GM19025 (cell line): ENCODE results near the gene PEDS1.
A peak's percentile ranks its signal among the peaks of the same experiment; 100 is the strongest.
"Not testable (repeated sequence)": the region's sequence is repeated elsewhere in the genome, so short reads cannot be mapped to it uniquely, and the experiment has no call there.

Source experiments
- ATAC-seq: cut with Tn5 transposase; IDR thresholded peaks from one replicate; pipeline ENCODE4 v1.9.1; 2021; ENCODE audit warnings: mild to moderate bottlenecking, low read depth, moderate library complexity; ENCODE audit not compliant: unreplicated experiment

Gene PEDS1

DNA sequence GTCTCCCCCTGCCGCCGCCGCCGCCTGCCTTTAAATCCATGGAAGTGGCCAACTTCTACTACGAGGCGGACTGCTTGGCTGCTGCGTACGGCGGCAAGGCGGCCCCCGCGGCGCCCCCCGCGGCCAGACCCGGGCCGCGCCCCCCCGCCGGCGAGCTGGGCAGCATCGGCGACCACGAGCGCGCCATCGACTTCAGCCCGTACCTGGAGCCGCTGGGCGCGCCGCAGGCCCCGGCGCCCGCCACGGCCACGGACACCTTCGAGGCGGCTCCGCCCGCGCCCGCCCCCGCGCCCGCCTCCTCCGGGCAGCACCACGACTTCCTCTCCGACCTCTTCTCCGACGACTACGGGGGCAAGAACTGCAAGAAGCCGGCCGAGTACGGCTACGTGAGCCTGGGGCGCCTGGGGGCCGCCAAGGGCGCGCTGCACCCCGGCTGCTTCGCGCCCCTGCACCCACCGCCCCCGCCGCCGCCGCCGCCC lies 37.6 kb upstream of the PEDS1 start:
- ATAC-seq = no peak

DNA sequence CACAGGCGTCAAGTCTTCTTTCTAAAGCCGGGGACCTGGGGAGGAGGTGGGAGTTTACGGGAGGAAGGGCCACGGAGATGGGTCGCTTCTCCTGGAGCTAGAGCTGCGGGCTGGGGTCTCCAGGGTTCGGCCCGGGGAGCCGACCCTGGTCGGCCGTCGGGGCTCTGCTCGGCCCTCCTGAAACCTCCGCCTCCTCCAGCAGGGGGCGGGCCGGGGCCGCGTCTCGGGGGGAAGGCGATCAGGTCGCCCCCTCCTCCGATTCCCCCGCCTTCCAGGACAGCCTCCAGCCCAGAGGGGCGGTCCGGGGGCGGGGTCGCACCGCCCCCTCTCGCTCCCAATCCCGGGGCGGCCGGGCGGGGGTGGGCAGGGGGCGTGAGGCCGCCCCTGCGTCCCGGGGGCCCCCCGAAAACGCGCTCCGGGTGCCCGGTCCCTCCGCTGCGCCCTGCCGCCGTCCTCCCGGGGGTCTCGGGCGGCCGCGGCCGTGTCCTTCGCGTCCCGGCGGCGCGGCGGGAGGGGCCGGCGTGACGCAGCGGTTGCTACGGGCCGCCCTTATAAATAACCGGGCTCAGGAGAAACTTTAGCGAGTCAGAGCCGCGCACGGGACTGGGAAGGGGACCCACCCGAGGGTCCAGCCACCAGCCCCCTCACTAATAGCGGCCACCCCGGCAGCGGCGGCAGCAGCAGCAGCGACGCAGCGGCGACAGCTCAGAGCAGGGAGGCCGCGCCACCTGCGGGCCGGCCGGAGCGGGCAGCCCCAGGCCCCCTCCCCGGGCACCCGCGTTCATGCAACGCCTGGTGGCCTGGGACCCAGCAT lies 36.9 kb upstream of the PEDS1 start, which contains the start of gene CEBPB:
TSS of gene CEBPB (plus strand) at position 580 of the 814 bp plus-strand sequence. CDS start at position 784, 204 bp downstream.
- ATAC-seq = peak; percentile 39

DNA sequence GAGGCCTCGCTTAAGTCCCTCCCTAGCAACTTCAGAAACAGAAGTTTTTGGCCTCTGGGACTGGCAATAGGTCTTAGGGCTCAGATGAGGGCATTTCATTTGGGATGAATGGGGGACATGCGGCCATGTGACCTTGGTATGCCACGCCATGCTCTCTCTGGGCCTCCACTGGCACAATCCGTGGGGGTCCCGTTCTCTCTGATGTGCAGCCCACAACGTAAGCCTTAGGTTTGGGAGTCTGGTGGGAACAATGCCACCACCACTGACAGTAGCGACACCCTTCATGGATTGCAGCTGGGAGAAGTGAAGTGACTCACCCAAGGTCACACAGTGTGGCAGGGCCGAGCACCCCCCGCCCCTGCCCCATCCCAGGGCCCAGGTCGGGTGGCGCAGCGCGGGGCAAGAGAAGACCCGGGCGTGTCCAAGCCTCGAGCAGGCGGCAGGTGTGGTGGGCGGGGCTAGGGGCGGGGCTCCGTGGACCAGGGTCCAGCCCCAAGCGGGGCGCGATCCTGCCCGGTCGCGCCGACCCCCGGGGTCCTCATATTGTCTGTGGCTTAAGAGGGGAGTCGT lies 36.2 kb upstream of the PEDS1 start:
- no peak for ATAC-seq

DNA sequence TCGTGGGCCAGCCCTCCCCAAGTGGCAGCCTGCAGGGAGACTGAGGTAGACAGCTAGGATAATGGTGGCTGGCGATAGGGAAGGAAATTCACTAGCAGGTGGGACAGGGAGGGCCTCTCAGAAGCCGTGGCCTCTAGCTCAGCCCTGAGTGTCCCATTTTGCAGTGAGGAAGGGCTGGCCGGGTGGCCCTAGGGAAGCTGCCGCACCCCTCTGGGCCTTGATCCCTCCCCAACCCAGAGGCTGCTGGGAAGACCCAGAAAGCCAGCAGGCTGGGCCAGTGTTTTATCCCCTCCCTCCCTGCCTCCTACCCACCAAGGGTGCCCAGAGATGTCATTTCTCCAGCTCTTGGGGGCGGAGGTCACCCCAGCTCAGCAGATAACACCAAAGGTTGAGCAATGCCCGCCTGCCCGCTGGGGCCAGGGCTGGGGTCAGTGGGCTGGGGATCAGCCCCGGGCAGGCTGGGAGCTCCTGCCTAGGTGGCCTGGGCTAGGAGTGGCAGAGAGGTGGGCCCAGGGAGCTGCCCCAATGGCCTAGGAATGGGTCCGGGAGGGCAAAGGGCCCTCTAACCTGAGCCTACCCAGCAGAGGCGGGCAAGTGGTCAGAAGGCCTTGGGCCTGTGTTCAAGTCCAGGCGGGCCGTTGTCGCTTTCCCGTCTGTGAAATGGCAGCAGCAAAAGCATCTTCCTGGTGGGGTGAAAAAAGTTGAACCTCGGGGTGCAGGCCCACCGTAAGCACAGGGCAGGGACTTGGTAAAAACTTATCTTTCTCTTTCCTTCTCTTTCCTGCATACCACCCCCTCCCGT lies 35.6 kb upstream of the PEDS1 start:
- no peak for ATAC-seq

DNA sequence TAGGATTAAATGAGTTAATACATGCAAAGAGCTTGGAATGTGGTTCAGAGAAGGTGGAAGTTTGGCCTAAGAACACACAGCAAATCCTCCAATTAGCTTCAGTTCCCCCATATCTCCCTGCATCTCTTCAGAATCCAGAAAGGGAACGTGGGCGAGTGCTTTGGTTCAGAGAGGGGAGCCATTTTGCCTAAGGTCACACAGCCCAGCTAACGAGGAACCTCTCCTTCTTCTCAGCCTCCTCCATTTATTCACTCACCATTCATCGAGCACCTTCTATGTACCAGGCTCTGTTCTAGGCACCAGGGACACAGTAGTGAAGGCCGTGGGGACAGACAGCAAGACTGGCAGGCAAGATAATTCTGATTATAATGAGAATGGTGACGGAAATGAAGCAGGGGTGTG lies 34.8 kb upstream of the PEDS1 start:
- no peak for ATAC-seq

DNA sequence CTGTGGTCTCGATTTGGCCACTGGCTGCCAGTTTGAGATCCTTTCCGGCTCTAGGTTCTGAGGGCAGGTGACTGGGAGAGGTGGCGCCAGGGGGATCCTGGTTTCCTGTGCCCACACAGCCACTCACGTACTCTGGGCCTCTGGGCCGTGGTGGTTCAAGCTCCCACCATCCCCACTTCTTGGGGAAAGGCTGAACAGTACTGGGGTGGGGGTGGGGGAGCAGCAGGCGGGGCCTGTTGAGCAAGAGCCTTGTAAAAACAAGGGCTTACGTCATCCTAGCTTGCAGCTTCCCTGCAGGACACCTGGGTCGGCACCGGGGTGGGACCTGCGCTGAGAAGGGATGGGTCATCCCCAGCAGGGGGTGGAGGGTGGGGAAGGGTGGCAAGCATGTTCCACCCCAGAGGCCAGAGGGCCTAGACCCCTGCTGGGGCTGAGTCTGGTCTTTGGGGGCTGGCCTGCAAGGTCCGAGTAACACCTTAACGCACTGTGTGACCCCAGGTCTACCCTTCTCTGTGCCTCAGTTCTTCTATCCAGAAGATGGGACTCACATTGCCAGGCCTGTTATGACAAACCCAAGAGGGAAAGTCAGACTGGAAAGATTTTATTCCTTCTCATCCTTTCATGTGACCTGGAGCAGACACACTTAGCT lies 34.0 kb upstream of the PEDS1 start:
- no peak for ATAC-seq

DNA sequence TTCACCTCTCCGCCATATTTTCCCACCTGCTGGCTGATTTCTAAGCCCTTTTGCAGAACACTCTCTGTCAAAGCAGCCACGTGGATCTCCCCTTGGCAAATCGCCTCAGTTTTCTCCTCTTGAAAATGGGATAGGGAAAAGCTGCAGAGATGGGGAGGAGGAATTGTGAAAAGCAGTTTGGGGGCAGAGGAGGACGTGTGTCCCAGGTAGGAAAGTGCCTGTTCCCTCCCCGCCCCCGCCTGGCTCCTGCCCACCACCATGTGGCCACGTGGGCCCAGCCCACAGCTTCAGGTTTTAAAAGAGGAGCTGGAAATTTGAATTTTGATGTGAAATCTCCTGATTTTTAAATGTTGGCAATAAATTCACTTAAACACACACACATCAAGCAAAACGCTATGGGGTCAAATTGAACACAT lies 33.5 kb upstream of the PEDS1 start:
- no peak for ATAC-seq

DNA sequence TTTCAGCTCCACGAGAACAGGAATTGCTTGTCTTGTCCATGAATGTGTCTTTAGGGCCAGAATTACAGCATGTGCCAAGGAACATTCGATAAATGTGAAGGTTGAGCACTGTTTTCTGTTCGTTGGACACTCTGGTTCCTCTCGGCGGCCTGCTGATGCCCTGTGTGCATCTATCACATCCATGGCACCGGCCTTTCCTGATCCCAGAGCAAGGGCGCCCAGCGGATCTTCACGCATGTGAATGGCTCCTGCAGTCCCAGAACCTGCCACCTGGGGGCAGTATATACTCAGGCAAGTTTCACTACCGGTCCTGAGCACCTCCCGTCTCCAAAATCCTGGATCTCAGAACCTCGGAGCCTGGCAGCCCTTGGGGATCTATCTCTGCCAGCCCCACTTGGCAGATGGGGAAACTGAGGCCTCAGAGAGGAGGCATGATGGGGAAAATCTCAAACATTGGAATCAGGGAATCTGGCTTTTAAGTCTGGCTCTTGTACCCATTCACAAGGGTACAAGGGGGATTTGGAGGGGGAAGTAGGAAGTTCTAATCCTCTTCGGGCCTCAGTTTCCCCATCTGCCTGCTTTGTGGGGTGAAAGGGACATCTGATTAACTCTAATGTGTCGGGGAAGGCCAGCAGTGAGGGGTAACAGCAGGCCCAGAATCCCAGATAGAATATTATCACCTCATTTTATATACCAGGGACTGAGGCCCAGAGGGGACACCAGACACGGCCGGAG lies 32.8 kb upstream of the PEDS1 start:
- no peak for ATAC-seq

DNA sequence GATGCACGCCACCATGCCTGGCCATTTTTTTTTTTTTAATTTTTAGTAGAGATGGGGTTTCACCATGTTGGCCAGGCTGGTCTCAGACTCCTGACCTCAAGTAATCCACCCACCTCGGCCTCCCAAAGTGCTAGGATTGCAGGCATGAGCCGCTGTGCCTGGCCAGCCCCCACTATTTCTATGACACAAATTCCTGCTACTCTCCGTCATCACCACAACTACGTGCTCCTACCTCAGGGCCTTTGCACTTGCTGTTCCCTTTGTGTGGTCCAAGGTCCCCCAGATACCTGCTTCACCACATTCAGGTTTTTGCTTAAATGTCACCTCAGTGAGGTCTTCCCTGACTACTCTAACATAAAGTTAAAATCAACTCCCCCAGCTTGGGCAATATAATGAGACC lies 31.9 kb upstream of the PEDS1 start:
- no peak for ATAC-seq

DNA sequence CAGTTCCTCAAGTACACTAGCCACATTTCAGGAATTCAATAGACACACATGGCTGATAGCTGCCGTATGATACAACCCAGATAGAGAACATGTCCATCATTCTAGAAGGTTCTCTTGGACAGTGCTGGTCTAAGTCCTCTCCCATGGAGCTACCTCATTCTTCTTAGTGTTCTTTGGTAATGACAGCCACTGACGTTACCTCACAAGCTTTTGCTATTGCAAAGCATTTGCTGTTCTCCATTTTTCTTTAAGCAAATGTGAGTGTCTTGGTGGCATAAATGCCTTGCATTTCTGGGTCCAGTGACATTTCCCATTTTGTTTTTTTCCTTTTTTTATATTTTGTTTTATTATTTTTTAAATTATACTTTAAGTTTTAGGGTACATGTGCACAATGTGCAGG lies 28.8 kb upstream of the PEDS1 start:
- ATAC-seq = no peak

DNA sequence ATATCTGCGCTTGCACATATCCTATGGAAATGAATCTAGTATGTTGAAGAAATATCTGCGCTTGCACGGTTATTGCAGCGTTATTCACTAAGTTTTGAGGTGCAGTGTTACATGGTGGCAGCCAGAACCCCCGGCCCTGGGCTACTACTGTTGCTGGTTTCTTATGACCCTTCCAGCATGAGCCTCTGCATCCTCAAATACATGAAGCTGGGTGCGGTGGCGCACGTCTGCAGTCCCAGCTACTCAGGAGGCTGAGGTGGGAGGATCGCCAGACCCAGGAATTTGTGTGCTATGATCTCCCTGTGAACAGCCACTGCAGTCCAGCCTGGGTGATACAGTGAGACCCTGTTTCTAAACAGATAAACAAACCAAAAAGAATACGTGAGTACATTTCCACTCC lies 27.8 kb upstream of the PEDS1 start:
- ATAC-seq = no peak

DNA sequence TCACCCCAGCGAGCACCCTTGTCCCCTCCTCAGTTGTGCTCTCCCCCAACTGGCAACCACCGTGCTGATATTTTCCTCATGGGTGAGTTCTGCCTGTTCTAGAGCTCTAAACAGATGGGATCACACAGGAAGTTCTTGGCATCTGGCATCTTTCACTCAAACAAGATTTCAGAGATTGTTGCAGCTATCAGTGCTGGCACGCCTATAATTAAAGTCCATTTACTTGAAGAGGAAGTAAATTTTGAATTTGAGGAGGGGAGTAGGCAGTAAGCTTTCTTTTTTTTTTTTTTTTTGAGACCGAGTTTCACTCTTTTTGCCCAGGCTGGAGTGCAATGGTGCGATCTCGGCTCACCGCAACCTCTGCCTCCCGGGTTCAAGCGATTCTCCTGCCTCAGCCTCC lies 25.1 kb upstream of the PEDS1 start:
- ATAC-seq = not testable (repeated sequence)

DNA sequence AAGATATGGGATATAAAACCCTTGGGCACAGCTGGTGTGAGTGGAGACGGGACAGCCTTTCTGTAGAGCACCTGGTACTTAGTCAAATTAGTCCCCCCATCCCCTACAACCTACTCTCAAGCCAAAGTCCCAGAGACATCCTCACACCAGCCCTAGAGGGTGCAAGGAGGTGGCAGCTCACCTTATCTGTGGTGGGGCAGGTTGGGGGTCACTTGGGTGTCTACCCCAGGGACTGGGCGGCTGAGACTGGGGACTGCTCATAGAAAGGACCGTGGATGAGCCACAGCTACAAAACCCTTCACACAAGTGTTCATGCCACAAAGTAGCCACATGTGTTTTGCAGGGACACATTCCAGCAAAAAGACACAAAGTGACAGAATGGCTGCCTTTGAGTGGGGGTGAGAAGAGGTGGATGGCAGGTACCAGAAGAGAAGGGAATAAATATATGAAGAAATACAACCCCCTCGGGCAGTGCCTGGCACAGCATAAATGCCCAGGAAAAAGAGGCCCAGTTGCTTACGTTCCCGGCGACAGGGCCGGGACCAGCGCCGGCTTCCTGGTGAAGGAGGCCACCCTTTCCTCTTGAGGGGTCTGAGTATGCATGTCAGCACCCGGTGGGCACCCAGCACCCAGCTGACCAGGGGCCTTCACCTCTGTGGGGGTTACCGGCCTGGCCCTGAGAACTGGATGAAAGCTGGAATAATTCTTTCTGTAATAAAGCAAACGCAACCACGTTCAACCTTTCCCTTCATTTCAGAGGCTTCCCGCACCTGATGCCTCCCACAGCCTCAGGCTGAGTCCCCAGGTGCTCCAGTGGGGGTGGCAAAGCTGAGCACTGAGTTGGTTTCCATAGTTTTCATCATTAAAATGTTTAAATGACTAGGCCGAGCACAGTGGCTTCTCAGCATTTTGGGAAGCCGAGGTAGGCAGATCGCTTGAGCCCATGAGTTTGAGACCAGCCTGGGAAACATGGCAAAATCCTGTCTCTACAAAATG lies 22.7 kb upstream of the PEDS1 start:
- ATAC-seq = no peak

DNA sequence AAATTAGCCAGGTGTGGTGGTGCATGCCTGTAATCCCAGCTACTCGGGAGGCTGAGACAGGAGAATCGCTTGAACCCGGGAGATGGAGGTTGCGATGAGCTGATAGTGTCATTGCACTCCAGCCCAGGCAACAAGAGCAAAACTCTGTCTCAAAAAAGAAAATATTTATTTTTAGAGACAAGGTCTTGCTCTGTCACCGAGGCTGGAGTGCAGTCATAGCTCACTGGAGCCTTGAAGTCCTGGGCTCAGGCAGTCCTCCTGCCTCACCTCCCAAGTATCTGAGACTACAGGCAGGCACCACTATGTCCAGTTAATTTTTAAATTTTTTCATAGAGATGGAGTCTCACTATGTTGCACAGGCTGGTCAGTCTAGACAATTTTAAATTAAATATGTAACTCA lies 20.9 kb upstream of the PEDS1 start:
- ATAC-seq = no peak

DNA sequence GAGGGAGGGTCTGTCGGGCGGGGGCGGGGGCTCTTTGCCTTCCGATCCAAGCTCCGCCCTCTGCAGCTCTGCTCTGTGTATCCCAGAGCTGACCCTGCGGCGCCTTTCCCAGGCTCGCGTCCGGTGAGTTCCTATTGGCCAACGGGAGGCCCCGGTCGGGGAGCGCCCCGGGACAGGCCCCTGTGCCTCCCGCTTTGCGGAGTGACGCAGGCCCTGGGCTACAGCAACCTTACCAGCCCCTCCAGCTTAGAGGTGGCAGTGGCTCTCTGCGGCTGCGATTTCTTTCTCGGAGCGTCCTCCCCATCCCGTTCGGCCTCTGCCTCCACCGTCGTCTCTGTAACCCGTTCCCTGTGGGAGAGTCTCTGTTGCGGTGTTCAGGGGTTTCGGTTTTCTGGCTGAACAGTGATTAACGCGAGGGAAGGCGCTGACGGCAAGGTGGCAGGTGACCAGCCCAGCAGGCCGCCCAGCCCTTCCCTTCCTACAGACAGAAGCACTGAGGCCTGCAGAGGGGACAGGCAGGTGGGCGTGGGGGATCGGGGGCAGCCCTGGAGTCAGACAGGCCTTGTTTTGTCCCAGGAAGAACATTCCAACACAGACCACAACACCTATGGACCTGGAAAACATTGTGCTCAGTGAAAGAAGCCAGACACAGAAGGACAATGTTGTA lies 19.0 kb upstream of the PEDS1 start:
- ATAC-seq = no peak

DNA sequence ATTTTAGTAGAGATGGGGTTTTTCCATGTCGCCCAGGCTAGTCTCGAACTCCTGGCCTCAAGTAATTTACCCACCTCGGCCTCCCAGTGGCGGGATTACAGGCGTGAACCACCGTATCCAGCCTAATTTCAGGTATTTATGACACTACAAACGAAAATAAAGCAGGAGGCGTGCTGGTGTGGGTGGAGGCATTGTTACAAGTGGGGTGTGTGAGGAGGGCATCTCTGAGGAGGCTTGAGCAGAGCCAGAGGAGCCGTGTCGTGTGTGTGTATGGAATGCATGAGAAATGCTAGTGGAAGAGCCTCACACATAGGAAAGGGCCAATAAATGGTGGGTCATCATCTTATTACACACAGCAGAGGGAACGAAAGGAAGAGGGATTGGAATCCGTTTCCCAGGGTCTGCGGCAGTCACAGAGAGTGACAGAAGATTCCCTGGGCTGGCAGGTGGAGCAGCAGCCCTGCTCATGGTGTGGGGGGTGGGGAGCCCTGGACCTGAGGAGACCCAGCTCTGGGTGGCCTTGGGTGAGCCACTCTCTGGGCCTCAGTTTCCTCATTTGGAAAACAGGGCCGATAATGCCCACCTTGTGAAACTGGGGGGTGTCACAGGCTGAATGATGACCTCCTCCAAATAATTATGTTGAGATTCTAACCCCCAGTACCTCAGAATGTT lies 17.2 kb upstream of the PEDS1 start:
- no peak for ATAC-seq

DNA sequence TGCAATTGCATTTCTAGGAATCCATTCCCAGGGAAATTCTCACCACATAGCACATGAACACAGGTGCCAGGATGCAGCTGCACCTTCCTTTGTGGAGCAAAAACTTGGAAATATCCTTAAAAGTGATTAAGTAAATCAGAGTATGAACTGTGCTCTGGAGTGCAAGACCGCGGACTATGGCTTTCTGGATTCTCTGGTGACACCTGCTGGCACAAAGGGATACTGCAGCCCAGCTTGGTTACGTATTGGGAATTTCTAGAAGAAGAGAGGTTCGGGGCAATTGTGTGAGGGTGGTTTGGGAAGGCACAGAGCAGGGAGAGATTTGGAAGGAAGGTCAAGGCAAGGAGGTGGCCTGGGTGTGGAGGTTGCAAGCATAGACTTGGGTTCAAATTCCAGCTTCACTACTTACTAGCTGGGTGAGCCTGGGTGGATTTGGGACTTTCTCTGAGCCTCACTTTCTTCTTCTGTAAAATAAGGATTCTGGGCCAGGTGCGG lies 15.9 kb upstream of the PEDS1 start:
- no peak for ATAC-seq
